Ishikawa (cell line): ENCODE measurements around the gene SLC35C1.

Source experiments
- CEBPB ChIP-seq: IDR thresholded peaks from 2 replicates; pipeline ENCODE4 v1.6.1; 2012
- EP300 ChIP-seq: IDR thresholded peaks from 2 replicates; pipeline ENCODE4 v1.6.1; 2012; ENCODE audit warnings: borderline replicate concordance
- TAF1 ChIP-seq: IDR thresholded peaks from 2 replicates; pipeline ENCODE4 v1.6.1; 2012; ENCODE audit warnings: low read depth, mild to moderate bottlenecking
- YY1 ChIP-seq: IDR thresholded peaks from 2 replicates; pipeline ENCODE4 v1.6.1; 2012; ENCODE audit warnings: low read depth

GRCh38 chr11:45794169-45794568 lies 10.8 kb upstream of the SLC35C1 start:
- no peak for TF ChIP-seq TAF1
- no peak for TF ChIP-seq EP300
- TF ChIP-seq YY1, result no peak
- TF ChIP-seq CEBPB, result no peak
